KMS-11 (cell line): ENCODE measurements around the gene RNH1.

Experiments used
- H2AFZ ChIP-seq: fragments of 200-600 bp; sonication (generic); 2 replicates; pipeline ENCODE4 v1.6.1; 2016; ENCODE audit warnings: antibody characterized with exemption, mixed run types, low read depth
- H3K27ac ChIP-seq: fragments of 200-600 bp; sonication (generic); 2 replicates; pipeline ENCODE4 v1.6.1; 2016; ENCODE audit warnings: mild to moderate bottlenecking, mixed run types
- H3K27me3 ChIP-seq: fragments of 200-600 bp; sonication (generic); 2 replicates; pipeline ENCODE4 v1.6.1; 2017; ENCODE audit warnings: mild to moderate bottlenecking, low read depth, mixed run types, moderate library complexity; ENCODE audit not compliant: insufficient read depth
- H3K36me3 ChIP-seq: fragments of 200-600 bp; sonication (generic); 2 replicates; pipeline ENCODE4 v1.6.1; 2017; ENCODE audit warnings: mild to moderate bottlenecking, mixed run types; ENCODE audit not compliant: insufficient read depth
- H3K4me1 ChIP-seq: fragments of 200-600 bp; sonication (generic); 2 replicates; pipeline ENCODE4 v1.6.1; 2016; ENCODE audit warnings: mild to moderate bottlenecking, low read depth, mixed run types; ENCODE audit not compliant: poor library complexity, severe bottlenecking
- H3K4me2 ChIP-seq: fragments of 200-600 bp; sonication (generic); 2 replicates; pipeline ENCODE4 v1.7.0; 2016; ENCODE audit warnings: mild to moderate bottlenecking, mixed run types
- H3K4me3 ChIP-seq: fragments of 200-600 bp; sonication (generic); IDR thresholded peaks from 2 replicates; pipeline ENCODE4 v1.6.1; 2017; ENCODE audit warnings: low read depth, low read length, mixed read lengths; ENCODE audit not compliant: insufficient read depth
- H3K79me2 ChIP-seq: fragments of 200-600 bp; sonication (generic); 2 replicates; pipeline ENCODE4 v1.6.1; 2016; ENCODE audit warnings: low read depth, mixed run types; ENCODE audit not compliant: insufficient read depth
- H3K9ac ChIP-seq: fragments of 200-600 bp; sonication (generic); 2 replicates; pipeline ENCODE4 v1.6.1; 2016; ENCODE audit warnings: mild to moderate bottlenecking, mixed run types
- H4K20me1 ChIP-seq: fragments of 200-600 bp; sonication (generic); 2 replicates; pipeline ENCODE4 v1.6.1; 2016; ENCODE audit warnings: mild to moderate bottlenecking, mixed run types; ENCODE audit not compliant: insufficient read depth
- CTCF ChIP-seq: fragments of 200-600 bp; sonication (generic); conservative IDR thresholded peaks from 2 replicates; pipeline ENCODE4 v1.6.1; 2017; ENCODE audit warnings: low read depth, mild to moderate bottlenecking, antibody characterized with exemption, low read length, moderate library complexity, mixed read lengths

Gene RNH1

GRCh38 chr11:501001-501682, 5.9 kb downstream of the RNH1 start:
- H3K36me3 ChIP-seq, result no peaks in the 10 kb centered on the region
- no peaks in the 10 kb centered on the region for H3K27me3 ChIP-seq
- no peak overlapping the region for H2AFZ ChIP-seq
- no peak for TF ChIP-seq CTCF
- H3K4me3 ChIP-seq, result no peak overlapping the region
- no peak overlapping the region for H3K27ac ChIP-seq
- no peak overlapping the region for H3K4me2 ChIP-seq
- peaks cover 16% of the 10 kb centered on the region for H3K79me2 ChIP-seq
- H3K9ac ChIP-seq, result no peak overlapping the region
- peaks cover 12% of the 10 kb centered on the region for H3K4me1 ChIP-seq
- no peaks in the 10 kb centered on the region for H4K20me1 ChIP-seq

- TF ChIP-seq CTCF, result no peak
- Histone ChIP-seq H2AFZ (no peak overlapping the region), H3K4me1 (no peaks in the 10 kb centered on the region), H3K4me3 (no peak overlapping the region), H3K9ac (no peak overlapping the region), H4K20me1 (no peaks in the 10 kb centered on the region), H3K36me3 (no peaks in the 10 kb centered on the region), H3K27me3 (no peaks in the 10 kb centered on the region), H3K79me2 (no peaks in the 10 kb centered on the region; the same call in 1 of the 2 replicates), H3K4me2 (no peak overlapping the region), H3K27ac (no peak overlapping the region)
Observed at GRCh38 chr11:499201-500076, 7.6 kb downstream of the RNH1 start.

- Histone ChIP-seq H3K4me2 (no peak overlapping the region), H3K79me2 (no peaks in the 10 kb centered on the region), H3K27ac (no peak overlapping the region), H3K36me3 (no peaks in the 10 kb centered on the region), H3K4me1 (no peaks in the 10 kb centered on the region), H2AFZ (no peak overlapping the region), H3K4me3 (no peak overlapping the region), H3K9ac (no peak overlapping the region), H3K27me3 (no peaks in the 10 kb centered on the region), H4K20me1 (no peaks in the 10 kb centered on the region)
- TF ChIP-seq CTCF, result no peak
Observed at GRCh38 chr11:498297-499181, 8.5 kb downstream of the RNH1 start.

GRCh38 chr11:497565-498296, 9.3 kb downstream of the RNH1 start:
- no peak overlapping the region for H3K4me2 ChIP-seq
- no peaks in the 10 kb centered on the region for H3K79me2 ChIP-seq
- H3K27me3 ChIP-seq, result no peaks in the 10 kb centered on the region
- no peak overlapping the region for H2AFZ ChIP-seq
- H3K27ac ChIP-seq, result no peak overlapping the region
- H3K36me3 ChIP-seq, result no peaks in the 10 kb centered on the region
- no peak overlapping the region for H3K9ac ChIP-seq
- TF ChIP-seq CTCF, result no peak
- no peaks in the 10 kb centered on the region for H4K20me1 ChIP-seq
- no peaks in the 10 kb centered on the region for H3K4me1 ChIP-seq
- H3K4me3 ChIP-seq, result no peak overlapping the region
